GM12878 (cell line): Measurements from ENCODE around the gene PIK3C2B.

Experiments
- ASH2L ChIP-seq: fragments of 300-600, 200-600 bp; sonication (generic); IDR thresholded peaks from 2 replicates; pipeline ENCODE4 v1.6.1; 2017; ENCODE audit warnings: low read depth, mild to moderate bottlenecking, borderline replicate concordance
- E2F8 ChIP-seq: fragments of 450-650 bp; IDR thresholded peaks from 2 replicates; pipeline ENCODE4 v1.6.1; 2018; ENCODE audit warnings: mild to moderate bottlenecking, low read depth, moderate library complexity; ENCODE audit not compliant: partially characterized antibody
- POLR2A ChIP-seq: IDR thresholded peaks from 2 replicates; pipeline ENCODE4 v1.6.1; 2011; ENCODE audit warnings: low read depth, mild to moderate bottlenecking, low read length
- RB1 ChIP-seq: fragments of 450-650 bp; formaldehyde crosslinking; IDR thresholded peaks from 2 replicates; pipeline ENCODE4 v1.6.1; 2017; ENCODE audit warnings: mild to moderate bottlenecking, borderline replicate concordance
- RCOR1 ChIP-seq: conservative IDR thresholded peaks from 2 replicates; pipeline ENCODE4 v1.6.1; 2012; ENCODE audit warnings: low read depth, low read length, improper control_type of control experiment
- REST ChIP-seq: IDR thresholded peaks from 2 replicates; pipeline ENCODE4 v1.6.1; 2012; ENCODE audit warnings: mild to moderate bottlenecking, low read depth, low read length
- ZNF274 ChIP-seq: IDR thresholded peaks from one replicate; pipeline ENCODE4 v1.8.0; 2011; ENCODE audit not compliant: insufficient read length, insufficient read depth
- TF ChIP-seq, protein P1 (sequence below), 3 experiments: IDR thresholded peaks in 2 of 3; conservative IDR thresholded peaks in 1 of 3; 2 replicates each; pipeline ENCODE4 v1.5.1; 2011; ENCODE audit warnings: low read depth in 3 of 3, low read length in 3 of 3, mild to moderate bottlenecking in 3 of 3, control low read depth in 2 of 3, moderate library complexity in 2 of 3, inconsistent platforms in 1 of 3, mixed read lengths in 1 of 3; ENCODE audit not compliant: control insufficient read depth in 2 of 3, insufficient read depth in 1 of 3; ENCODE audit errors: extremely low read depth in 1 of 3

DNA sequence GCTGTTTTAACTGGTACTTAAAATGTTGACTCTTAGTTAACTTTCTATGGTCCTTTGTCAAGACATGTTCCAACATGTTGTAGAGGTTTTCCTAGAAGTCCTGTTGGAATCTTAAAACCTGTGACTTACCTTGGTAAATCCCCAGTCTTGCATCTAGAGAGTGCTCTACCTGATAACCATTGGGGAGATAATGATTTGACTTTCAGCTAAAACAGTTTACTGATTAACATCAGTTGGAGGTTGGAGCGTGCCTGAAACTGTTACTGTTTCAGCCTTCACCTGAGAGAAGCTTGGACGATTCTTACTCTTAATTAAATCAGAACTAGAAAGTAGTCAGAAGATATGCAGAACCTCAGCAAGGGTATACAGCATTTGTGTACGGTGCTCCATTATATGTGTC is 30.4 kb upstream of the PIK3C2B start:
- no peak for TF ChIP-seq RB1
- TF ChIP-seq, protein P1, sequence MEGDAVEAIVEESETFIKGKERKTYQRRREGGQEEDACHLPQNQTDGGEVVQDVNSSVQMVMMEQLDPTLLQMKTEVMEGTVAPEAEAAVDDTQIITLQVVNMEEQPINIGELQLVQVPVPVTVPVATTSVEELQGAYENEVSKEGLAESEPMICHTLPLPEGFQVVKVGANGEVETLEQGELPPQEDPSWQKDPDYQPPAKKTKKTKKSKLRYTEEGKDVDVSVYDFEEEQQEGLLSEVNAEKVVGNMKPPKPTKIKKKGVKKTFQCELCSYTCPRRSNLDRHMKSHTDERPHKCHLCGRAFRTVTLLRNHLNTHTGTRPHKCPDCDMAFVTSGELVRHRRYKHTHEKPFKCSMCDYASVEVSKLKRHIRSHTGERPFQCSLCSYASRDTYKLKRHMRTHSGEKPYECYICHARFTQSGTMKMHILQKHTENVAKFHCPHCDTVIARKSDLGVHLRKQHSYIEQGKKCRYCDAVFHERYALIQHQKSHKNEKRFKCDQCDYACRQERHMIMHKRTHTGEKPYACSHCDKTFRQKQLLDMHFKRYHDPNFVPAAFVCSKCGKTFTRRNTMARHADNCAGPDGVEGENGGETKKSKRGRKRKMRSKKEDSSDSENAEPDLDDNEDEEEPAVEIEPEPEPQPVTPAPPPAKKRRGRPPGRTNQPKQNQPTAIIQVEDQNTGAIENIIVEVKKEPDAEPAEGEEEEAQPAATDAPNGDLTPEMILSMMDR (IDR thresholded peaks at IDR 0.05 in 2 of 3, conservative IDR thresholded peaks at IDR 0.05 in 1 of 3; ENCODE audit: control insufficient read depth in 2 of 3, extremely low read depth in 1 of 3, insufficient read depth in 1 of 3, low read depth in 3 of 3, low read length in 3 of 3), result no peak
- no peak for TF ChIP-seq RCOR1
- TF ChIP-seq ASH2L, result no peak
- TF ChIP-seq REST, result no peak
- no peak for TF ChIP-seq E2F8
- no peak for TF ChIP-seq POLR2A
- TF ChIP-seq ZNF274, result no peak
